ENCODE data around the gene GCGR. TPM values are rescaled to one million over a fixed set of nuclear protein-coding genes. Genes with fewer than 3 reads are reported as not detected.
A peak's percentile ranks its signal among the peaks of the same experiment; 100 is the strongest.

The GCGR gene
- total RNA-seq, 1 donor from 2014 or later: not detected

- H3K36me3 ChIP-seq (ENCODE audit: control insufficient read depth, insufficient read depth, low read length): peaks cover 6% of the 10 kb centered on the region
- peak; percentile 18 for TF ChIP-seq CTCF (IDR thresholded peaks at IDR 0.05; ENCODE audit: insufficient read depth, low read length, poor library complexity, severe bottlenecking)
- no peak overlapping the region for H3K4me3 ChIP-seq (ENCODE audit: low read depth, low read length)
- H3K27me3 ChIP-seq (ENCODE audit: control insufficient read depth, insufficient read depth, low read length): no peaks in the 10 kb centered on the region
- no peak for DNase-seq (ENCODE audit: low read depth)
Measured at GRCh38 chr17:81854974-81855774, 51.2 kb downstream of the GCGR start.

GRCh38 chr17:81858170-81858966 lies 54.4 kb downstream of the GCGR start:
- TF ChIP-seq CTCF (IDR thresholded peaks at IDR 0.05; ENCODE audit: insufficient read depth, low read length, poor library complexity, severe bottlenecking): no peak
- Histone ChIP-seq H3K27me3 (ENCODE audit: control insufficient read depth, insufficient read depth, low read length) (no peaks in the 10 kb centered on the region), H3K36me3 (ENCODE audit: control insufficient read depth, insufficient read depth, low read length) (peaks cover 4% of the 10 kb centered on the region), H3K4me3 (ENCODE audit: low read depth, low read length) (no peak overlapping the region)
- DNase-seq (ENCODE audit: low read depth): no peak

GRCh38 chr17:81858967-81859905 lies 55.3 kb downstream of the GCGR start:
- Histone ChIP-seq H3K4me3 (ENCODE audit: low read depth, low read length) (peak overlapping the region; percentile 77), H3K27me3 (ENCODE audit: control insufficient read depth, insufficient read depth, low read length) (no peaks in the 10 kb centered on the region), H3K36me3 (ENCODE audit: control insufficient read depth, insufficient read depth, low read length) (peaks cover 4% of the 10 kb centered on the region)
- DNase-seq (ENCODE audit: low read depth): no peak
- TF ChIP-seq CTCF (IDR thresholded peaks at IDR 0.05; ENCODE audit: insufficient read depth, low read length, poor library complexity, severe bottlenecking): no peak

- Histone ChIP-seq H3K27me3 (ENCODE audit: control insufficient read depth, insufficient read depth, low read length) (no peaks in the 10 kb centered on the region), H3K4me3 (ENCODE audit: low read depth, low read length) (peak within 1 kb of the TSS; percentile 77), H3K36me3 (ENCODE audit: control insufficient read depth, insufficient read depth, low read length) (peaks cover 2% of the 10 kb centered on the region)
- TF ChIP-seq CTCF (IDR thresholded peaks at IDR 0.05; ENCODE audit: insufficient read depth, low read length, poor library complexity, severe bottlenecking): no peak
- DNase-seq (ENCODE audit: low read depth): peak; percentile 100
Measured at GRCh38 chr17:81859906-81860755, 56.2 kb downstream of the GCGR start, which contains the start of gene P4HB. P4HB (minus strand) TSS chr17:81860535; CDS start chr17:81860471, 64 bp downstream.
